HUES64 (cell line): ENCODE data around the gene USB1.

Experiments
- H3K27ac ChIP-seq: 2 replicates; pipeline ENCODE4 v1.7.0; 2013; ENCODE audit warnings: low read depth, low read length, inconsistent platforms
- H3K27me3 ChIP-seq: 2 replicates; pipeline ENCODE4 v1.6.1; 2013; ENCODE audit warnings: mild to moderate bottlenecking, low read length; ENCODE audit not compliant: insufficient read depth
- H3K36me3 ChIP-seq: 2 replicates; pipeline ENCODE4 v1.6.1; 2013; ENCODE audit warnings: mild to moderate bottlenecking, low read length; ENCODE audit not compliant: insufficient read depth
- H3K4me1 ChIP-seq: 2 replicates; pipeline ENCODE4 v1.6.1; 2013; ENCODE audit warnings: mild to moderate bottlenecking, low read length, moderate library complexity; ENCODE audit not compliant: insufficient read depth
- H3K4me3 ChIP-seq: 2 replicates; pipeline ENCODE4 v1.5.1; 2013; ENCODE audit warnings: mild to moderate bottlenecking, low read length, moderate library complexity
- H3K9ac ChIP-seq: 2 replicates; pipeline ENCODE4 v1.6.1; 2013; ENCODE audit warnings: mild to moderate bottlenecking, low read depth, low read length
- H3K9me3 ChIP-seq: 2 replicates; pipeline ENCODE4 v1.6.1; 2013; ENCODE audit warnings: low read depth, low read length; ENCODE audit not compliant: insufficient read depth
- WGBS: fragments of 150-250, 120-280 bp; methylation state at CpG from one replicate; pipeline ENCODE4 v1.1.7; 2013; ENCODE audit warnings: missing lambda C conversion rate; 5-methylcytosine and 5-hydroxymethylcytosine counted together

Gene USB1

GRCh38 chr16:58027161-58027915, 26.1 kb downstream of the USB1 start:
- Histone ChIP-seq H3K36me3 (no peaks in the 10 kb centered on the region), H3K4me3 (peak overlapping the region; percentile 84), H3K4me1 (peaks cover 26% of the 10 kb centered on the region), H3K27me3 (peaks cover 17% of the 10 kb centered on the region; the same call in 1 of the 2 replicates), H3K9ac (peak overlapping the region; percentile 76), H3K27ac (peak overlapping the region; percentile 73), H3K9me3 (no peaks in the 10 kb centered on the region)
- under 1% methylated on average over 39 of the region's 43 CpGs for WGBS

- H3K27me3 ChIP-seq: peaks cover 17% of the 10 kb centered on the region; the same call in 1 of the 2 replicates
- peak overlapping the region; percentile 84 for H3K4me3 ChIP-seq
- WGBS: 47% methylated on average over 8 of the region's 8 CpGs
- H3K36me3 ChIP-seq: no peaks in the 10 kb centered on the region
- H3K27ac ChIP-seq: peak overlapping the region; percentile 24; the same call in 1 of the 2 replicates
- H3K9me3 ChIP-seq: no peaks in the 10 kb centered on the region
- H3K9ac ChIP-seq: no peak overlapping the region
- H3K4me1 ChIP-seq: peaks cover 20% of the 10 kb centered on the region
Measured at GRCh38 chr16:58027916-58028455, 26.8 kb downstream of the USB1 start.

- no peak overlapping the region for H3K4me3 ChIP-seq
- no peak overlapping the region for H3K9ac ChIP-seq
- H3K36me3 ChIP-seq: no peaks in the 10 kb centered on the region
- no peaks in the 10 kb centered on the region for H3K9me3 ChIP-seq
- peaks cover 15% of the 10 kb centered on the region for H3K4me1 ChIP-seq
- WGBS: 62% methylated on average over 6 of the region's 6 CpGs
- peaks cover 14% of the 10 kb centered on the region; the same call in 1 of the 2 replicates for H3K27me3 ChIP-seq
- no peak overlapping the region; the same call in 1 of the 2 replicates for H3K27ac ChIP-seq
Measured at GRCh38 chr16:58028541-58029070, 27.4 kb downstream of the USB1 start.

- no peak overlapping the region for H3K9ac ChIP-seq
- no peak overlapping the region for H3K27ac ChIP-seq
- no peaks in the 10 kb centered on the region for H3K9me3 ChIP-seq
- peaks cover 6% of the 10 kb centered on the region; the same call in 1 of the 2 replicates for H3K27me3 ChIP-seq
- no peaks in the 10 kb centered on the region for H3K36me3 ChIP-seq
- H3K4me1 ChIP-seq: peaks cover 15% of the 10 kb centered on the region
- H3K4me3 ChIP-seq: no peak overlapping the region
- 90% methylated on average over 2 of the region's 2 CpGs for WGBS
Measured at GRCh38 chr16:58029410-58029809, 28.2 kb downstream of the USB1 start.

GRCh38 chr16:58030136-58030840, 29.1 kb downstream of the USB1 start:
- Histone ChIP-seq H3K9ac (no peak overlapping the region), H3K9me3 (no peaks in the 10 kb centered on the region), H3K27me3 (no peaks in the 10 kb centered on the region), H3K4me3 (no peak overlapping the region), H3K27ac (no peak overlapping the region), H3K36me3 (no peaks in the 10 kb centered on the region), H3K4me1 (peaks cover 15% of the 10 kb centered on the region)
- WGBS: 91% methylated on average over 11 of the region's 11 CpGs

GRCh38 chr16:58031016-58031800, 30.0 kb downstream of the USB1 start:
- Histone ChIP-seq H3K27ac (no peak overlapping the region), H3K9ac (no peak overlapping the region), H3K4me3 (no peak overlapping the region), H3K27me3 (no peaks in the 10 kb centered on the region), H3K9me3 (no peaks in the 10 kb centered on the region), H3K4me1 (peaks cover 15% of the 10 kb centered on the region), H3K36me3 (no peaks in the 10 kb centered on the region)
- WGBS: 74% methylated on average over 13 of the region's 14 CpGs

GRCh38 chr16:58032710-58033293, 31.6 kb downstream of the USB1 start:
- Histone ChIP-seq H3K27ac (no peak overlapping the region), H3K4me3 (no peak overlapping the region), H3K36me3 (peaks cover 9% of the 10 kb centered on the region; the same call in 1 of the 2 replicates), H3K9me3 (no peaks in the 10 kb centered on the region), H3K9ac (no peak overlapping the region), H3K4me1 (peaks cover 14% of the 10 kb centered on the region), H3K27me3 (no peaks in the 10 kb centered on the region)
- 72% methylated on average over 13 of the region's 15 CpGs for WGBS

GRCh38 chr16:58034128-58034685, 33.0 kb downstream of the USB1 start:
- no peak overlapping the region for H3K4me3 ChIP-seq
- no peak overlapping the region for H3K9ac ChIP-seq
- H3K27me3 ChIP-seq: no peaks in the 10 kb centered on the region
- H3K27ac ChIP-seq: no peak overlapping the region
- H3K9me3 ChIP-seq: no peaks in the 10 kb centered on the region
- peaks cover 22% of the 10 kb centered on the region; the same call in 1 of the 2 replicates for H3K36me3 ChIP-seq
- 91% methylated on average over 14 of the region's 14 CpGs for WGBS
- 0 out of 2 replicates have a peak, but pooled peaks cover under 1% of the 10 kb centered on the region for H3K4me1 ChIP-seq

GRCh38 chr16:58034774-58035173, 33.6 kb downstream of the USB1 start:
- peaks cover 27% of the 10 kb centered on the region for H3K36me3 ChIP-seq
- no peak overlapping the region for H3K27ac ChIP-seq
- 91% methylated on average over 11 of the region's 11 CpGs for WGBS
- no peaks in the 10 kb centered on the region for H3K27me3 ChIP-seq
- no peaks in the 10 kb centered on the region for H3K9me3 ChIP-seq
- H3K9ac ChIP-seq: no peak overlapping the region
- H3K4me3 ChIP-seq: no peak overlapping the region
- no peaks in the 10 kb centered on the region for H3K4me1 ChIP-seq
